Neural cell (in vitro differentiated cells): ENCODE results near the gene AFAP1L1.

Source experiments
- CTCF ChIP-seq: fragments of 450-650 bp; IDR thresholded peaks from 2 replicates; pipeline ENCODE4 v1.5.1; 2014; ENCODE audit warnings: antibody characterized with exemption, mild to moderate bottlenecking, moderate library complexity; ENCODE audit not compliant: poor library complexity, severe bottlenecking
- EP300 ChIP-seq: fragments of 450-650 bp; conservative IDR thresholded peaks from 2 replicates; pipeline ENCODE4 v1.6.1; 2014; ENCODE audit warnings: antibody characterized with exemption, mild to moderate bottlenecking, moderate library complexity; ENCODE audit not compliant: poor library complexity, severe bottlenecking
- EZH2 ChIP-seq: fragments of 200-600, 300-800 bp; shearing (Covaris generic), sonication (generic); IDR thresholded peaks from 2 replicates; pipeline ENCODE4 v1.6.1; 2014; ENCODE audit warnings: antibody characterized with exemption, low read length, borderline replicate concordance, mild to moderate bottlenecking; ENCODE audit not compliant: insufficient read depth, poor library complexity, severe bottlenecking
- MXI1 ChIP-seq: fragments of 450-650 bp; conservative IDR thresholded peaks from 2 replicates; pipeline ENCODE4 v1.6.1; 2014; ENCODE audit warnings: antibody characterized with exemption, mild to moderate bottlenecking; ENCODE audit not compliant: poor library complexity, severe bottlenecking
- POLR2AphosphoS5 ChIP-seq: IDR thresholded peaks from 2 replicates; pipeline ENCODE4 v1.6.1; 2012
- RAD21 ChIP-seq: fragments of 450-650 bp; conservative IDR thresholded peaks from 2 replicates; pipeline ENCODE4 v1.6.1; 2014; ENCODE audit warnings: antibody characterized with exemption, mild to moderate bottlenecking, moderate library complexity
- TAF1 ChIP-seq: IDR thresholded peaks from 2 replicates; pipeline ENCODE4 v1.6.1; 2012; ENCODE audit warnings: low read depth

- TF ChIP-seq CTCF, result no peak
- no peak for TF ChIP-seq EZH2
- no peak for TF ChIP-seq POLR2AphosphoS5
- no peak for TF ChIP-seq RAD21
- TF ChIP-seq EP300, result no peak
- TF ChIP-seq MXI1, result no peak
- no peak for TF ChIP-seq TAF1
These were observed 48.4 kb upstream of the AFAP1L1 start for GRCh38 chr5:149223081-149223848.
